H9 (cell line): ENCODE results near the gene JAK1. TPM values are rescaled to one million over a fixed set of nuclear protein-coding genes. Genes with fewer than 3 reads are reported as not detected.

Experiments used
- DNase-seq: peaks from one replicate; pipeline ENCODE4 v3.0.0-alpha.2; 2017
- H2AFZ ChIP-seq: one replicate; pipeline ENCODE4 v1.6.1; 2013; ENCODE audit warnings: mild to moderate bottlenecking, low read length, control low read depth, moderate library complexity
- H2AK5ac ChIP-seq: 2 replicates; pipeline ENCODE4 v1.6.1; 2013; ENCODE audit warnings: low read length, control low read depth, mixed read lengths; ENCODE audit not compliant: insufficient read length
- H2BK120ac ChIP-seq: one replicate; pipeline ENCODE4 v1.6.1; 2013; ENCODE audit warnings: low read depth, mild to moderate bottlenecking, low read length, control low read depth, inconsistent platforms; ENCODE audit not compliant: poor library complexity, severe bottlenecking
- H2BK12ac ChIP-seq: 2 replicates; pipeline ENCODE4 v1.6.1; 2013; ENCODE audit warnings: low read length, control low read depth, mixed read lengths, low read depth; ENCODE audit not compliant: insufficient read length
- H2BK15ac ChIP-seq: 2 replicates; pipeline ENCODE4 v1.6.1; 2013; ENCODE audit warnings: low read depth, low read length, control low read depth
- H2BK20ac ChIP-seq: one replicate; pipeline ENCODE4 v1.6.1; 2013; ENCODE audit warnings: low read depth, mild to moderate bottlenecking, low read length, control low read depth, inconsistent platforms; ENCODE audit not compliant: poor library complexity, severe bottlenecking
- H2BK5ac ChIP-seq: 2 replicates; pipeline ENCODE4 v1.6.1; 2013; ENCODE audit warnings: low read length, control low read depth, mixed read lengths; ENCODE audit not compliant: insufficient read length
- H3K14ac ChIP-seq: 2 replicates; pipeline ENCODE4 v1.6.1; 2013; ENCODE audit warnings: low read length, control low read depth; ENCODE audit not compliant: insufficient read depth
- H3K18ac ChIP-seq: 2 replicates; pipeline ENCODE4 v1.6.1; 2013; ENCODE audit warnings: low read depth, mild to moderate bottlenecking, mixed read lengths, low read length, control low read depth; ENCODE audit not compliant: insufficient read length
- H3K23ac ChIP-seq: 2 replicates; pipeline ENCODE4 v1.6.1; 2013; ENCODE audit warnings: low read length, control low read depth, mixed read lengths, low read depth; ENCODE audit not compliant: insufficient read length
- H3K23me2 ChIP-seq: 2 replicates; pipeline ENCODE4 v1.6.1; 2013; ENCODE audit warnings: low read depth, mild to moderate bottlenecking, mixed read lengths, low read length, control low read depth; ENCODE audit not compliant: insufficient read length, poor library complexity, severe bottlenecking
- H3K27ac ChIP-seq: 2 replicates; pipeline ENCODE4 v1.5.1; 2013; ENCODE audit warnings: low read length, control low read depth, mixed read lengths, low read depth; ENCODE audit not compliant: insufficient read length
- H3K27me3 ChIP-seq: 2 replicates; pipeline ENCODE4 v1.6.1; 2013; ENCODE audit warnings: low read length, control low read depth, inconsistent platforms; ENCODE audit not compliant: insufficient read depth
- H3K4ac ChIP-seq: 2 replicates; pipeline ENCODE4 v1.6.1; 2013; ENCODE audit warnings: low read depth, mild to moderate bottlenecking, control low read depth, inconsistent platforms, low read length, moderate library complexity
- H3K4me1 ChIP-seq: 2 replicates; pipeline ENCODE4 v1.6.1; 2013; ENCODE audit warnings: low read length, control low read depth, inconsistent platforms; ENCODE audit not compliant: insufficient read depth
- H3K4me2 ChIP-seq: 2 replicates; pipeline ENCODE4 v1.6.1; 2013; ENCODE audit warnings: low read length, control low read depth, mixed read lengths; ENCODE audit not compliant: insufficient read length, insufficient read depth
- H3K56ac ChIP-seq: 2 replicates; pipeline ENCODE4 v1.6.1; 2013; ENCODE audit warnings: low read depth, mild to moderate bottlenecking, mixed read lengths, low read length, control low read depth; ENCODE audit not compliant: insufficient read length
- H3K79me1 ChIP-seq: 2 replicates; pipeline ENCODE4 v1.6.1; 2013; ENCODE audit warnings: low read depth, mild to moderate bottlenecking, moderate library complexity, low read length, control low read depth, inconsistent platforms; ENCODE audit not compliant: insufficient read depth, poor library complexity, severe bottlenecking
- H3K79me2 ChIP-seq: 2 replicates; pipeline ENCODE4 v1.6.1; 2013; ENCODE audit warnings: low read length, control low read depth, inconsistent platforms; ENCODE audit not compliant: insufficient read depth
- H3K9ac ChIP-seq: 2 replicates; pipeline ENCODE4 v1.6.1; 2013; ENCODE audit warnings: low read length, control low read depth, mixed read lengths; ENCODE audit not compliant: insufficient read length; ENCODE audit errors: extremely low read depth
- H3K9me3 ChIP-seq: one replicate; pipeline ENCODE4 v1.6.1; 2013; ENCODE audit warnings: low read depth, low read length, inconsistent platforms; ENCODE audit not compliant: control insufficient read depth
- H3T11ph ChIP-seq: one replicate; pipeline ENCODE4 v1.6.1; 2013; ENCODE audit warnings: mild to moderate bottlenecking, low read length, control low read depth, inconsistent platforms
- H4K20me1 ChIP-seq: one replicate; pipeline ENCODE4 v1.6.1; 2013; ENCODE audit not compliant: control insufficient read depth, insufficient read length, insufficient read depth
- H4K5ac ChIP-seq: 2 replicates; pipeline ENCODE4 v1.6.1; 2013; ENCODE audit warnings: low read depth, mild to moderate bottlenecking, mixed read lengths, low read length, control low read depth; ENCODE audit not compliant: insufficient read length
- H4K8ac ChIP-seq: replicated peaks from 2 replicates; pipeline ENCODE4 v1.6.1; 2013; ENCODE audit warnings: low read length, control low read depth, mixed read lengths, low read depth; ENCODE audit not compliant: insufficient read length
- H4K91ac ChIP-seq: 2 replicates; pipeline ENCODE4 v1.6.1; 2013; ENCODE audit warnings: low read depth, mild to moderate bottlenecking, moderate library complexity, mixed read lengths, low read length, control low read depth; ENCODE audit not compliant: insufficient read length
- H3K27ac Mint-ChIP-seq, 3 experiments: 2 replicates in 2 of 3; 3 replicates in 1 of 3; pipeline ENCODE4 v1.8.0; 2020 to 2021; ENCODE audit warnings: mixed read lengths in 3 of 3, mild to moderate bottlenecking in 1 of 3, moderate library complexity in 1 of 3
- H3K27me3 Mint-ChIP-seq: 2 replicates; pipeline ENCODE4 v1.8.0; 2021; ENCODE audit warnings: low read depth, mild to moderate bottlenecking, moderate library complexity, mixed read lengths
- H3K36me3 Mint-ChIP-seq, 3 experiments: 2 replicates in 2 of 3; 3 replicates in 1 of 3; pipeline ENCODE4 v1.8.0; 2020 to 2021; ENCODE audit warnings: low read depth in 3 of 3, mixed read lengths in 3 of 3; ENCODE audit not compliant: insufficient read depth in 1 of 3
- H3K4me1 Mint-ChIP-seq, 2 experiments: 2 replicates each; pipeline ENCODE4 v1.8.0; 2020; ENCODE audit warnings: mixed read lengths in 2 of 2
- H3K4me3 Mint-ChIP-seq, 2 experiments: 2 replicates in 1 of 2; 3 replicates in 1 of 2; pipeline ENCODE4 v1.8.0; 2020 to 2021; ENCODE audit warnings: mild to moderate bottlenecking in 2 of 2, mixed read lengths in 2 of 2, moderate library complexity in 1 of 2
- H3K9me3 Mint-ChIP-seq, 2 experiments: 2 replicates in 1 of 2; 3 replicates in 1 of 2; pipeline ENCODE4 v1.8.0; 2020; ENCODE audit warnings: mild to moderate bottlenecking in 2 of 2, mixed read lengths in 2 of 2, moderate library complexity in 1 of 2
- WGBS: extraction: QIAGEN DNeasy Blood & Tissue Kit; methylation state at CpG from one replicate; pipeline ENCODE4 v1.1.7; 2013; ENCODE audit warnings: missing lambda C conversion rate, low lambda C conversion rate, mixed read lengths; ENCODE audit not compliant: insufficient read length; ENCODE audit errors: extremely low coverage; 5-methylcytosine and 5-hydroxymethylcytosine counted together
- total RNA-seq: library from RNA; stranded (reverse); gene quantifications from 2 replicates; pipeline ENCODE4 v1.2.1, GENCODE V29; 2021
- TF ChIP-seq, protein P1 (sequence below): fragments of 200-600 bp; sonication (generic); conservative IDR thresholded peaks from 3 replicates; pipeline ENCODE4 v1.8.0; 2021; ENCODE audit warnings: antibody characterized with exemption, mild to moderate bottlenecking

Gene JAK1
- total RNA-seq, 1 experiment from 2014 or later, result 12.8 TPM

DNA sequence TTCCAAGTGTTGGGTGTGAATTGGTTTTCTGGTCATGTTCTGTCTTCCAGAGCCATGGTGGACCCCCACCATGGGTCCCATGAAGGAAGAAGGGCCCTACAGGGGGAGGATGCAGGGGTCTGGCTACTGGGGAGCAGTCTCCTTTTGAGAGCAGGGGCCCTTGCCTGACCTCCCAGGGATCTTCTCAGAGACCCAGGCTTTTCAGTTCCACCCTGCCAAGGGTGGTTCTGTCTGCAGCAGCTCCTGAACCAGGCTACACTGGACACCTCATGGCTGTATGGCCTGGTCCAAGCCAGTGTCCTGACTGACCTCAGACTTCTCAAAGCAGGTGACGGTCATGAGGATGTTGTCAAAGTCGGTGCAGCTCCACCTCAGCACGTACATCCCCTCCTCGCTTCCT is 109.0 kb downstream of the JAK1 start:
- no peak for DNase-seq
- Histone ChIP-seq H3K18ac (no peak overlapping the region), H4K8ac (no peak overlapping the region), H2BK15ac (no peak overlapping the region), H3K27ac (no peak overlapping the region), H3K14ac (no peak overlapping the region), H3T11ph (no peak overlapping the region), H2AFZ (no peak overlapping the region), H2BK20ac (no peak overlapping the region), H2BK120ac (no peak overlapping the region), H4K20me1 (no peaks in the 10 kb centered on the region), H4K5ac (no peak overlapping the region), H3K27me3 (no peaks in the 10 kb centered on the region), H2AK5ac (no peak overlapping the region), H3K79me1 (no peaks in the 10 kb centered on the region), H3K79me2 (no peaks in the 10 kb centered on the region), H3K4me1 (no peaks in the 10 kb centered on the region), H3K4ac (no peak overlapping the region), H2BK12ac (no peak overlapping the region), H2BK5ac (no peak overlapping the region), H3K23ac (no peak overlapping the region), H4K91ac (no peak overlapping the region), H3K9me3 (no peaks in the 10 kb centered on the region), H3K4me2 (no peak overlapping the region), H3K9ac (no peak overlapping the region), H3K23me2 (no peaks in the 10 kb centered on the region), H3K56ac (no peak overlapping the region)
- Mint-ChIP-seq H3K27me3 (no peaks in the 10 kb centered on the region), H3K9me3 (no peaks in the 10 kb centered on the region), H3K4me1 (peaks cover 9 to 12% of the 10 kb centered on the region in 2 experiments), H3K36me3 (peaks cover 4 to 17% (median 16%) of the 10 kb centered on the region in 3 experiments; a peak in 5 of 7 replicates), H3K4me3 (no peak overlapping the region), H3K27ac (no peak overlapping the region)
- WGBS, result no CpG with 5 or more reads among the region's 4 CpGs
- TF ChIP-seq, protein P1, sequence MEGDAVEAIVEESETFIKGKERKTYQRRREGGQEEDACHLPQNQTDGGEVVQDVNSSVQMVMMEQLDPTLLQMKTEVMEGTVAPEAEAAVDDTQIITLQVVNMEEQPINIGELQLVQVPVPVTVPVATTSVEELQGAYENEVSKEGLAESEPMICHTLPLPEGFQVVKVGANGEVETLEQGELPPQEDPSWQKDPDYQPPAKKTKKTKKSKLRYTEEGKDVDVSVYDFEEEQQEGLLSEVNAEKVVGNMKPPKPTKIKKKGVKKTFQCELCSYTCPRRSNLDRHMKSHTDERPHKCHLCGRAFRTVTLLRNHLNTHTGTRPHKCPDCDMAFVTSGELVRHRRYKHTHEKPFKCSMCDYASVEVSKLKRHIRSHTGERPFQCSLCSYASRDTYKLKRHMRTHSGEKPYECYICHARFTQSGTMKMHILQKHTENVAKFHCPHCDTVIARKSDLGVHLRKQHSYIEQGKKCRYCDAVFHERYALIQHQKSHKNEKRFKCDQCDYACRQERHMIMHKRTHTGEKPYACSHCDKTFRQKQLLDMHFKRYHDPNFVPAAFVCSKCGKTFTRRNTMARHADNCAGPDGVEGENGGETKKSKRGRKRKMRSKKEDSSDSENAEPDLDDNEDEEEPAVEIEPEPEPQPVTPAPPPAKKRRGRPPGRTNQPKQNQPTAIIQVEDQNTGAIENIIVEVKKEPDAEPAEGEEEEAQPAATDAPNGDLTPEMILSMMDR, result no peak
